OCI-LY7 (cell line): Measurements from ENCODE around the gene RNU6-7.

ENCODE experiments used
- EZH2phosphoT487 ChIP-seq: fragments of 200-600 bp; sonication (generic); IDR thresholded peaks from 2 replicates; pipeline ENCODE4 v1.6.1; 2018; ENCODE audit warnings: low read depth, borderline replicate concordance, mild to moderate bottlenecking, mixed run types, antibody characterized with exemption, low read length, moderate library complexity, mixed read lengths
- TF ChIP-seq, protein P1 (sequence below): fragments of 200-600 bp; sonication (generic); conservative IDR thresholded peaks from 2 replicates; pipeline ENCODE4 v1.5.1; 2014; ENCODE audit warnings: mild to moderate bottlenecking, antibody characterized with exemption, low read length, moderate library complexity, mixed read lengths

DNA sequence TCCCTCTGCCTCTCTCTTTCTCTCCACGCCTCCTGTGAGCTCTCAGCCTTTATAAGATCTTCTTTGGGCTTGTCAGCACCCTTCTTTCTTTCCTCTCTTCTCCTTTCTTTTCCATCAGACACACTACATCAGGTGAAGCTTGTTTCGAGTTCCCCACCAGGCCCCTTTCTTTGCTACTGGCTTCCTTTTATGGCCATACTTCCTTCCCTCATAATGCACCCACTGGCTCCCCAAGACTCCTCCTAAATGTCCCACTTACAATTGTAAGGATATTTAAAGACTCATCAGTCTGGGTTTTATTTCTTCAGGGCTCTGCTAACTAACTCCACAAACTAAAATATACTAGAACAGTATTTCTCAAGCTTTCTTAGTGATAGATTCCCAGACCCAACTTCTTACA, 4.7 kb downstream of the RNU6-7 start:
- TF ChIP-seq, protein P1, sequence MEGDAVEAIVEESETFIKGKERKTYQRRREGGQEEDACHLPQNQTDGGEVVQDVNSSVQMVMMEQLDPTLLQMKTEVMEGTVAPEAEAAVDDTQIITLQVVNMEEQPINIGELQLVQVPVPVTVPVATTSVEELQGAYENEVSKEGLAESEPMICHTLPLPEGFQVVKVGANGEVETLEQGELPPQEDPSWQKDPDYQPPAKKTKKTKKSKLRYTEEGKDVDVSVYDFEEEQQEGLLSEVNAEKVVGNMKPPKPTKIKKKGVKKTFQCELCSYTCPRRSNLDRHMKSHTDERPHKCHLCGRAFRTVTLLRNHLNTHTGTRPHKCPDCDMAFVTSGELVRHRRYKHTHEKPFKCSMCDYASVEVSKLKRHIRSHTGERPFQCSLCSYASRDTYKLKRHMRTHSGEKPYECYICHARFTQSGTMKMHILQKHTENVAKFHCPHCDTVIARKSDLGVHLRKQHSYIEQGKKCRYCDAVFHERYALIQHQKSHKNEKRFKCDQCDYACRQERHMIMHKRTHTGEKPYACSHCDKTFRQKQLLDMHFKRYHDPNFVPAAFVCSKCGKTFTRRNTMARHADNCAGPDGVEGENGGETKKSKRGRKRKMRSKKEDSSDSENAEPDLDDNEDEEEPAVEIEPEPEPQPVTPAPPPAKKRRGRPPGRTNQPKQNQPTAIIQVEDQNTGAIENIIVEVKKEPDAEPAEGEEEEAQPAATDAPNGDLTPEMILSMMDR: no peak
- TF ChIP-seq EZH2phosphoT487: no peak
